GM19467 (cell line): ENCODE measurements around the gene MAGI1.

ENCODE experiments used
- ATAC-seq: cut with Tn5 transposase; IDR thresholded peaks from one replicate; pipeline ENCODE4 v1.9.1; 2021; ENCODE audit warnings: mild to moderate bottlenecking, moderate library complexity; ENCODE audit not compliant: unreplicated experiment

MAGI1 gene

GRCh38 chr3:65777050-65777449 is 261.7 kb downstream of the MAGI1 start:
- no peak for ATAC-seq

GRCh38 chr3:65776494-65776893 is 262.2 kb downstream of the MAGI1 start:
- ATAC-seq: no peak

DNA sequence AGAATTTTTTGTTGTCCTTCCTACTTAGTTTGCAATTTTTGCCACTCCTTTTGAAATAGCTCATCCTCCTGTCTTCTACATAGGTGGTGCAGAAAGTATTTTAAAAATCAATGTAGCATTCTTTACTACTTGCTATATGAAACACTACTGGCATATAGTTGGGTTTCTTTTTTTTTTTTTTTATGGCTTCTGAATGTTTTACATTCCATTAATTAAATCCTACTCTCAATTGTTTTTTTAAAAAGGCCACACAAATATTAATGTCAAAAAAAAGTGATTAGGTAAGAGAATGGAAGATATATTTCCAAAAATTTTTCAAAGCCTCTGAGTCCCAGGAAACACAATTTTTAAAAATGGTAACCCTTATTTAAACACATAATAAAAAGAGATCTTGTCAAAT is 262.6 kb downstream of the MAGI1 start:
- no peak for ATAC-seq

- no peak for ATAC-seq
Observed at GRCh38 chr3:65772758-65773157, 266.0 kb downstream of the MAGI1 start.

DNA sequence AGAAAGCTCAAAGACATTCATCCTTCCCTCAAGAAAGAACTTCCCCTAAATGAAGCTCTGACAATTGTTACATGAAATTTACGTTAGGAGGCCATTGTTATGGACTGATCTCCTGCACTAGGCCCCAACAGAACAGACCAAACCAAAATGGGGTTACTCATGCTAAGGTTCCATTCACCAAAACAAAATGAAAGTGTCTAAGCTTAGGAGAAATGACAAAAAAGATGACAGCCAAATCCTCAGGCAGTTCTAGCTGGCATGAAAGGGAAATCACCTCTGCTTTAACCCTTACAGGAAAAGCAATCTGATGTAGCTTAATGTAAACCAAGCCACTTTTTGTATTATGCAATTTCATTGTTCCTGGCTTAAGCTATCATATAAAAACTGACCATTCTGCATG is 271.2 kb downstream of the MAGI1 start:
- ATAC-seq: no peak

DNA sequence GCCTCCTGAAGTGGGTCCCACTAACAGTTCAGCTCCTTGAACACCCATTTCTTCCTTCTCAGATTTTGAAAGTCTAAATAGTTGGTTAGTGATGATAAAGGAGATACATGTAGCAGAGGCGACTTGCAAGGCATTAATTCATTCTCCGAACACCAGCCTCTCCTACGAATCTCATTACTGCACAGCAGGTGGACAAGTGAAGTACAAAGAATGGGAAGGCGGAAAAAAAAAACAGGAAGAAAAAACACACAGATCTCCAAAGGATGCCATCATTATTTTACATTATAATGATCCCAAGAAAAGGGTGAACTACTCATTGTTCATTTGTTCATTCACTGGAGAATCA is 276.5 kb downstream of the MAGI1 start:
- no peak for ATAC-seq

DNA sequence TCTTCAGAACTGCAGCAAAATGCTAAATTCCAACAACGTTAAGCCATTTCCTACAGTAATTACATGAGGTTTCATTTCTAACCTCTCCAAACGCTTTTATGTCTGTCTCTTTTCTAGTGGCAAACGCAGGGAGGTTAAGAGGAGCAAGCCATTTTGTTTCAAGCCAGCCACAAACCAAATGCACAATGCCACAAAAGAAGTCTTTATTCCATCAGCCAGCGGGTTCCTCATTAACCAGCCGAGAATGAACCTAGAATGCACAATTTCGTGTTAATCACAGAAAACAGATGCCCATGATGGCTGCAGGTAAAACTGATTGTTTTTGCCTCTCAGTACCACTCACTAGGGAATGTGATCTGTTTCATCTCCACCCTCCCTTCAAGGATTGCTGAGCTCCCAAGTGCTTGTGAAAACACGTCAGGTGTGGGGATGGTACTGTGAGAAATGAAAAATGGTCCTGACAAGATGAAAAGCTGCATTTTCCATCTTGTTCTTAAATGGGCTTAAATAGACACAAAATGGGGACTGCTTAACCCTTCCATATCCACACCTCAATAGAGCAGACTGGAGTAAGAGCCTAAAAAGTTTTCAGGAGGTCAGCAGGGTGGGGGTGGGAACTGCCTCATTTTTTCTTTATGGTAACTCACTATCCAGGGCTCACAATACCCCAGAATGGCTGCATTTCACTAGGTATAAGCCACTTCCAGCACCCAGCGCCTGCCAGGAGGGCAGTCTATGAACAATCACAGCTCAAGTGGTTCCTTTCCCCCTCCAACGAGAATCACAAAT is 277.1 kb downstream of the MAGI1 start:
- no peak for ATAC-seq

- ATAC-seq: no peak
Observed at GRCh38 chr3:65758876-65759598, 279.7 kb downstream of the MAGI1 start.

DNA sequence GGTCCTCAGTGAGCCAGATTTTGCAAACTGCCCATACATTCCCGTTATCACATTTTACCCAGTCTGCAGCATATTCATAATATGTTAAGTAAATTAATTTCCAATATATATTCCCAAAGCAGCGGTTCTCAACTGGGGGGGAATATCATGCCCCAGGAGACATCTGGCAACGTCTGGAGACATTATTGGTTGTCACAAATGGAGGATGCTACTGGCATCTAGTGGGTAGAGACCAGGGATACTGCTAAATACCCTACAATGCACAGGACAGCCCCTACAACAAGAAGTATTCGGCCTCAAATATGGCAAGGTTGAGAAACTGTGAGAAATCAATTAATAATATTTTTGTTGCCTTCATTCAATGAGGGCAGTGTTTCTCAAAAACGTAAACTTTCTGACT is 280.3 kb downstream of the MAGI1 start:
- no peak for ATAC-seq

- ATAC-seq: no peak
Observed at GRCh38 chr3:65752636-65753035, 286.1 kb downstream of the MAGI1 start.

DNA sequence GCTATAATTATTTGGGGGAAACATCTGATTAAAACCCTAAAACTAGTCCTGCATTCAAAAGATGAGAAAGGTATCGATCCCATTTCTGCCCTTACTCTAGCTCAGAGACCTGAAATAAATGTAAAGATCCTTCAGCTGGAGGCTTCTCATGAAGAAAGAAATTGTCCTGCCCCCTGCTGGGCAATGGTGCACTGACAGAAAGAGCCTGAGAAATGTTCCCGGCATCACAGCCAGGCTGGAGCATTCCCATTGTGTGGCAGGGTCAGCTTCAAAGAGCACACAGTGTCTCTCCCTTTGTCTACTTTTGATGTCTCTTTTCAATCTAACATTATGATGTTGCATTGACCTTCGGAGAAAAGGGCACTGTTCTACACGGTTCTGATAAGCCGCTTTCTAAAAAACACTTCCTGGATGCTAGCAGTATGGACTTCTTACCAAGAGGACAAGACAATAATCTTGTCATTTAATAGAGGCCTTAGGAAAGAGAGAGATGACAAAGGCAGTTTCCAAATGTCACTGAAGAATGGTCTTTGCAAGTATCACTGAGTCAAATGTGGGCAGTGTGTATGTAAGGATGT is 287.5 kb downstream of the MAGI1 start:
- ATAC-seq: peak; percentile 61

DNA sequence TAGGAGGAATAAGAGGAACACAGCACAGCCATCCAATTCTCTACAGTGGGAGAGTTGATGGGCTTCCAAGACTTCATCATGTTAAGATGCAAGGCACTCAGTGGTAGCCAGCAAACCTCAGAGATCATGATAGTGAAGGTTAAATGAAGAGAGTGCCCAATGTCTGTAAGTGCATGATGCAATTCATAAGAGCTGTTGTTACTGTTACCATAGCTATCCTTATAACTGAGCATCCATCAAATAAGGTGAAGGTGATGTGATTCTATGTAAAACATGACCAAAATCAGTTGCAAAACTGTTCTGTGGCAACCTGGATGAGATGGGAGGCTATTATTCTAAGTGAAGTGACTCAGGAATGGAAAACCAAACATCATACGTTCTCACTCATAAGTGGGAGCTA is 289.7 kb downstream of the MAGI1 start:
- ATAC-seq: no peak

DNA sequence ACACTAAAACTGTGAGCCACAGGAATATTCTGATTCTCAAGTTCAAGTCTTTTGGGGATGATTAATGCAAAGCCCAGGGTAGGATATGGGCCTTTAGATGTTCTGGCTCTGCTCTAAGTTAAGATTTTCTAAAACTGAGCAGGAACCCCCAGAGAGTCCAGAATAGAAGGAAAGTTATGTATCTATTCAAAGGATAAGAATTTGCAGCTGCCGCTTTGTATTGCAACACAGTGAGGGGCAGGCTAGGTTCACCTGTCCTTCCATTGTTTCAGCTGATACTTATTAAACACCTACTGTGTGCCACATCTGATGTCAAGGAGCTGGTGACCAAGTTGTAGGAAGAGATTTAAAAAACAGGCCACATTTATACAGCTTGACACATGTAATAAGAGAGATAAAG is 290.4 kb downstream of the MAGI1 start:
- ATAC-seq: no peak

DNA sequence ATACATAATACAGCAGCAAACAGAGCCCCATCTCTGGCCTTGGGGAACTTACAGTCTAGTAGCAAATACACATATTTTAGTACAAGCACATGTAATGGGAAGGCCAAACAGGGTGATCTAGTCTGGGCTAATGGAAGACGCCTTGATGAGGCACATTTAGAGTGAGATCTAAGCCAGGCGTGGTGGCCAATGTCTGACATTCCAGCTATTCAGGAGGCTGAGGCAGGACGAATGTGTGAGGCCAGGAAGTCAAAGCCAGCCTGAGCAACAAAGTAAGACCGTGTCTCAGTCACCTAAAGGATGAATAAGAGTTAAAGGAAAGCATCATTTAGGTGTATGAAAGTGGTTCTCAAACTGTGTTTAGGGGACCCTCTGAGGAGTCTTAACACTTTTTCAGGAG is 291.9 kb downstream of the MAGI1 start:
- no peak for ATAC-seq

DNA sequence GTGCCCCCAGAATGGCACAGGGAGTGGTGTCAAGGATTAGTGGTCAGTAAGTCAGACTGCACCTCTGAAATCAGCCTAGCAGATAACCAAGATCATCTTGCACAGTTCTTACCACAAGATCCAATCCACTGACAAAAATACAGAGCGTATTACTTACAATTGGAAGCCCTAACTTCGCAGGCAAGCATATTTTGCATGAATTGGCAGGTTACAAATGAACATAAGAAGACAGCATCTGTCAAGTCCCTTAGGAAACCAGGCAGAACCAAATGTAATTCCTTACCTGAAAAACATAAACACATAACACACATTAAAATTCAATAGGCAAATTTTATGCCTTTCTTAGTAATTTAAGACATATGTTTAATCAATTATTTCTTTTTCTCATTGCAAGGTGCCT is 293.4 kb downstream of the MAGI1 start:
- ATAC-seq: no peak

DNA sequence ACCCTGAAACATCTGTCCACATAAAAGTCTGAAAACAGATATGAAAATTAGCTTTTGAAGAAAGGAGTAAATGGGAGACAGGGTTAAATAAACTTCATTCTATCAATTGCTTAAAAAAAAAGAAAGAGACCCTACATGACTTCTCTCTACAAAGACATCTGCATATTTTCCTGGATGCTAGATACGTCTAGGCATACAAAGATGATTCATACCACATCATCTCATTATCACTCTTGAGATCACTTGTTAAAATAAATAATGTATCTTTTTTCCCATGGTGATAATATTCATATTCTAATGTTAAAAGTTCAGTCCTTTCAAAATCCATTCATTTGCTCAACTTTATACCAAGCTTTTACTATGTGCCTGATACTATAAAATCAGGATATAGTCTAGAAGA is 295.8 kb downstream of the MAGI1 start:
- ATAC-seq: no peak

GRCh38 chr3:65741540-65741939 is 297.2 kb downstream of the MAGI1 start:
- no peak for ATAC-seq

DNA sequence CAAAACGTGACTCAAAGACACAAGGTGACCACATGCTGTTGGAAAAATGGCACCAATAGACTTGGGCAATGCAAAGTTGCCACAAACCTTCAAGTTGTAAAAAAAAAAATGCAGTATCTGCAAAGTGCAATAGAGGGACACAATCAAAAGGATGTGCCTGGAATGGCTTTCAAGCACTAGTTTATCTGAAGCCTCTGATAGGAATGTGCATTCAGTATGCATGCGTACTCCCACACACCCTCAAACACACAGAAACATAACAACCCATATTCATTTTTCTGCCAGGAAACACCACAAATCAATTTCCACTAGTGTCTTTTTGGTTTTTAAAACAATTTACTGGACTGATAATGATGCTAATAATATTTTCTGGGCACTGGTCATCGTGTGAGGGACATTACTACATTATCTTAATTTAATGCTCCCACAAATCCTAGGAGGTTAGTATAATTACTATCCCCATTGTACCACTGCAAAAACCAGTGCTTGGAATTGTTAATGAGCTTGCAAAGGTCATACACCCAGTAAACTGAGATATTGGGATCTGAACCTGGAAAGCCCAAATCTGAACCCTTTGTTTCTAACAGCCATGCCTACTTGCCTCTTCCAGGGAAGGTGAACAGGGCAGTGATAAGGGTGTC is 298.7 kb downstream of the MAGI1 start:
- no peak for ATAC-seq

DNA sequence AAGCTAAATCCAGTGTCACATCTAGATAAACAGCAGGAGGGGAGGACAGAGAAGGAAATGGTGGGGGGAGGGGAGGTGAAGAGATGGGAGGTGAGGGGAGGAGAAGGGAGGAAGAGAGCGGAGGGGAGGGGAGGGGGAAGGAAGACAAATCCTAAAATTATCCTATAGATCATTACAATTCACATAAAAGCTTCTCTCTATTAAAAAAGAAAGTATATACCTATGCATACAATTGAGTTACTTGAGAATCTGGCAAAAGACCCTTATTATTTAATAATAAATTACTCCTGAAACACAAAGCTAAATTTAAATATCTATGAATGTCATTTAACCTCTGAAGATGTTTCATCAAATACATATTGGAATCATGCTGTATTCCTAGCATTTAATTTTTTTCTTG is 303.9 kb downstream of the MAGI1 start:
- no peak for ATAC-seq

- ATAC-seq: no peak
Observed at GRCh38 chr3:65734382-65734781, 304.3 kb downstream of the MAGI1 start.

DNA sequence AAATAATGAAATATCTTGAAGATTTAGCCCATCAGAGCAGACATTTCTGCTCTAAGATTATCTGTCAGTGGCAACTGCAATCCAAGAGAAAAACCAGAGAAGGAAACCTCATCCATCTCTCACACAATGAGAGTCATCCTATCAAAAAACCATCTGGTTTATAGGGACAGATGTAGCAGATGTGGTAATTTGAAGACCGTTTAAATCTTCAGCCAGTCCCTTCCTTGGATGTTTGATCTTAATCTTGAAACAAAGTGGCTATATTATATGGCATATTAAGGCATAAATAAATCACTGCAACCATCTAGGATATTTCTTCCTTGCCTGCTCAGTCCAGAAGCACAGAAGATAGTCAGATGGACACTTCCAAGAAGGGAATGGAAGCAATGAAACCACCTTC is 305.3 kb downstream of the MAGI1 start:
- no peak for ATAC-seq
